ENCODE data around the gene ACVR1B. TPM values are rescaled to one million over a fixed set of nuclear protein-coding genes. Genes with fewer than 3 reads are reported as not detected.

ACVR1B gene
- total RNA-seq, 4 donors from 2014 or later: 14.8 to 16.3 (median 15.4) TPM

DNA sequence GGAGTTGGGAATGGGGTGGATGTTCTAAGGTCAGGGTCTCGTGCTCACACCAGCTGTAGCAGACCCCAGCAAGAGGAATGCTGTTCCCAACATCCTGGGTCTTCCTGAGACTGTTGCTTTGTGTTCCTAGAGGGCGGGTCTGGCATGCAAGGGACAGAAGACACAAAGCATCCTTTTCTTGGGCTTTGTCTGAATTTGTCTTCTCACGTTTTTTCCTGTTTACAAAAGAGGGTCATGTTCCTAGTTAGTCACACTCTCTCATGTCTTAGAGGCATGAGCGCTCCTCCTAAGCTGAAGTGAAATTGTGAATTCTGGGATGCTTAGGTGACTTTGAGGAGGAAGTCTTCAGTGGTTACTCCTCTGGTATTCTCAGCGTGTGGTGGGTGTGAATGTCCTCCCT is 45.6 kb downstream of the ACVR1B start:
- TF ChIP-seq, protein P1, sequence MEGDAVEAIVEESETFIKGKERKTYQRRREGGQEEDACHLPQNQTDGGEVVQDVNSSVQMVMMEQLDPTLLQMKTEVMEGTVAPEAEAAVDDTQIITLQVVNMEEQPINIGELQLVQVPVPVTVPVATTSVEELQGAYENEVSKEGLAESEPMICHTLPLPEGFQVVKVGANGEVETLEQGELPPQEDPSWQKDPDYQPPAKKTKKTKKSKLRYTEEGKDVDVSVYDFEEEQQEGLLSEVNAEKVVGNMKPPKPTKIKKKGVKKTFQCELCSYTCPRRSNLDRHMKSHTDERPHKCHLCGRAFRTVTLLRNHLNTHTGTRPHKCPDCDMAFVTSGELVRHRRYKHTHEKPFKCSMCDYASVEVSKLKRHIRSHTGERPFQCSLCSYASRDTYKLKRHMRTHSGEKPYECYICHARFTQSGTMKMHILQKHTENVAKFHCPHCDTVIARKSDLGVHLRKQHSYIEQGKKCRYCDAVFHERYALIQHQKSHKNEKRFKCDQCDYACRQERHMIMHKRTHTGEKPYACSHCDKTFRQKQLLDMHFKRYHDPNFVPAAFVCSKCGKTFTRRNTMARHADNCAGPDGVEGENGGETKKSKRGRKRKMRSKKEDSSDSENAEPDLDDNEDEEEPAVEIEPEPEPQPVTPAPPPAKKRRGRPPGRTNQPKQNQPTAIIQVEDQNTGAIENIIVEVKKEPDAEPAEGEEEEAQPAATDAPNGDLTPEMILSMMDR (IDR thresholded peaks at IDR 0.05; ENCODE audit: low read depth): no peak

DNA sequence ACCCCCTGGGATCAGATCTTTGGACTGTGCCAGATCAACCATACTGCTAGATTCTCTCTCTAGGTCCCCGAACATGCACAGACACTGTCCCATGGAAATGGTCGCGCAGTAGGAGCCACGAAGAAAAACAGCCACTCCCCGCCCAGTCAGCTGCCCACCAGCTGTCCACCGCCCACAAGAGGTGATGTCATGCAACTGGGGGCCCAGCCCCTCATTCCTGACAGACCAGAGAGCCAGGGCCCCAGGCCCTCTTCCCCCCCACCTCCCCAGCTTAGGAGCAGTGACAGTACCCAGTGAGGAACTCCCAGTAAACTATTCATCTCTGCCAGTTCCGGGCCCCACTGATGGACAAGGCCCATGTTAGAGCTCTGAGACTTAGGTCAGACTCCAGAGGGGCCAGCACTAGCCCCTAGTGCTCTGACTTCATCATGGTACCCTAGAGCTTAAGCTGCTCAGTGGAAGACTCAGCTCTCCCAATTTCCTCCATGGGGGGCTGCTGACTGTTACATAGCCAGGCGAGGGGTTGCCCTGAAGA is 51.6 kb downstream of the ACVR1B start:
- TF ChIP-seq, protein P1 (IDR thresholded peaks at IDR 0.05; ENCODE audit: low read depth): no peak

DNA sequence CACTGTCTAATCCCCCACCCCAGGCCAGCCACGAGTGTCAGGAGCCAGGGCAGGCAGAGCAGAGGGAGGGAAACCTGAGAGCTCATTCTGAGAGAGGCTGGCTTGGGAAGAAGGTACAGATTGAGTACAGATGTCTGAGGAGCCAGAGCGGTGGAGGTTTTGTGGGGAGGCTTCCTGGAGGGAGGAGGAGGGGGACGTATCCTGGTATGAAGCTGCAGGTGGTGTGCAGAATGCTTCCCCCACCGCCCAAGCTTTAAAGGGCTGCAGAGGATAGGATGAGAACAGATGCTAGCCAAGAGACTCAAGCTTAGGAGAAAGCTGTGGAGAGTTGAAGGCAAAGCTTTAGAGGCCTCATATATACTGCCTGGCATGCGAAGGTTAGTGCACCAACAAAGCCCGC is 52.1 kb downstream of the ACVR1B start:
- TF ChIP-seq, protein P1 (IDR thresholded peaks at IDR 0.05; ENCODE audit: low read depth): no peak

DNA sequence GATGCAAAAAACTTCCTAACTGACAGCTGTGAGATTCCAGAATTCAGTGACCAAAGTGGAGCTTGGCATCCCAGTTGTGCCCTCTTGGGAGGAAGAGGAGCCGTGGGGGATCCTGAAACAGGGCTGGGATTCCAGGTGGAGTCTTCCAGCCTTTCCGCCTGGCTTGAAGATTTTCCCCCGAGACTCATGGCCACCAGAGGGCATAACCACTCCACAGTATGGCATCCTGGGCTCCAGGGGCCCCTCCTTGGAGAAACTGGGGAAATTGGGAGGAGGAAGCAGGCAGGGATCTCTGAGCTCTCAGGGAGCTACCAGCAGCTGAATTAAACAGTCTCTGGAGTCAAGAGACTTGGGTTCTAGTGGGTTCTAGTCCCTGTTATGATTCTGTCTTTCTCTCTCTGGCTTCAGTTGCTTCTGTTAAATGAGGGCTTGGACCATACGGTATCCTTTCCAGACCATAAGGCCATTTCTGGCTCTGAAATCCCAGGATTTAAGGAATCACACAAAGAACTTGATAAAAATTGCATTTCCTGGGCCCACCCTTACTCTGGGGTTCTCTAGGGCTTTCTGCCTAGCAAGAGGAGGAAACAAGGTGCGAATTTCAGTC is 52.6 kb downstream of the ACVR1B start:
- TF ChIP-seq, protein P1 (IDR thresholded peaks at IDR 0.05; ENCODE audit: low read depth): no peak

DNA sequence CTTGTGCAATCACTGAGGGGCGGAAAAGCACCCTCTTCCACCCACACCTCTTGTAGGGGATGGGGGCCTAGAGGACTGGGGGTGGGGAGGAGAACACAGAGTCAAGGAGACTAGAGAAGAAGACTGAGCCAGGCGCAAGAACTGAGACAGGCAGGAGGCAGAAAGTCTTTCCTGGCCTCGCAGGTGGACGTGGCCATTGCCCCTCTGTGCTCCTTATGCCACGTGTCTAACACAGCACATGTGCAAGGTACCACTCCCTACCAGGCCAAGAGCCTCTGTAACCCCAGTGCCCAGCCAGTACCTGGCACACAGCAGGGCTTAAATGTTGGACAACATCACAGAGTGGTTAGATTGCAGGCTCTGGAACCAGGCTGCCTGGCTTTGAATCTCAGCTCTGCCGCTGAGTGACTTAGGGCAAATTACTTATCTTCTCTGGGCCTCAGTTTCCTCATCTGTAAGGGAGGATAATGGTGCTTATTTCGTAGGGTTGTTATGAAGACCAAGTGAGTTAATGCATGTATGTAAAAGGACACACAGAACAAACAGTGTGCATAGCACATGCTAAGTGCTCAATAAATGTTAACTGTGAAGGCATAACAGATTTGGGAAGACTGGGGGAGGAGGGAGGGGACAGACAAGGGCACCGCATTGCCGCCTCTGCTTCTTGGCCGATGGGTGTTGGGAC is 53.9 kb downstream of the ACVR1B start:
- TF ChIP-seq, protein P1 (IDR thresholded peaks at IDR 0.05; ENCODE audit: low read depth): no peak

DNA sequence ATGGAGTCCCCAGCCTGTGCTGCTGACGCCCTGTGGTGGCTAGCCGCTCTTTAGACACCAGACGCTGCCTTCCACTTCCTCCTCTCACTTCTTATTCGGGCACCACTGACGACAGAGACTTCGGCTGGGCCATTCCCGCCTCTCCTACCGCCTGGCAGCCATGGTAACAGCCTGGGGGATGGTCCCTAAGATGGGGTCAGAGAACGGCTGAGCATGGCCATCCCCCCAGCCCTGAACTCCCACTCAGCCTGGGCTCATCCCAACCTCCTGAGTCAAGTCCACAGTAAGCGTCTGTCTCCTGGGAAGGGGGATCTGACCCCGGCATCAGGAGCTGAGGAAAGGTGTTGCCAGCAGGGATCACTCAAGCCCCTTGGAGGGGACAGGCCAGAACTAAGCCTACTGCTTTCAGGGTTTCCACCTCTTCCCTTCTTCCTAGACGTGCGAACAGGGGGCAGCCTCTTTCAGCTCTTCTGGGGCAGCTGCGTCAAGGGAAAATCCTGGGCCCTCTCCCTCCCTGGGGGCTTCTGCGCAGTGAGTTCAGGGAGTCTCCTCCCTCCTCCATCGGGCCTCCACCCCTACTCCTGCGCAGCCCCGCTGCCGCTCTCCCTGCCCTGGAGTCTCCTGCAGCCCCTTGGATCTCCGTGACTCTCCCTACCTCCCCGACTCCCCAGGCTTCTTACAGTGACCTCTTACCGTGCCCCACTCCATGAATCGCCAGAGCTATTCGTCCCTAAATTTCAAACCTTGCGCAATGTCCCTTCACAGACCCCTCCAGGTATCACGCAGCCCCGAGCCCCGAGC is 54.6 kb downstream of the ACVR1B start:
- TF ChIP-seq, protein P1 (IDR thresholded peaks at IDR 0.05; ENCODE audit: low read depth): no peak

DNA sequence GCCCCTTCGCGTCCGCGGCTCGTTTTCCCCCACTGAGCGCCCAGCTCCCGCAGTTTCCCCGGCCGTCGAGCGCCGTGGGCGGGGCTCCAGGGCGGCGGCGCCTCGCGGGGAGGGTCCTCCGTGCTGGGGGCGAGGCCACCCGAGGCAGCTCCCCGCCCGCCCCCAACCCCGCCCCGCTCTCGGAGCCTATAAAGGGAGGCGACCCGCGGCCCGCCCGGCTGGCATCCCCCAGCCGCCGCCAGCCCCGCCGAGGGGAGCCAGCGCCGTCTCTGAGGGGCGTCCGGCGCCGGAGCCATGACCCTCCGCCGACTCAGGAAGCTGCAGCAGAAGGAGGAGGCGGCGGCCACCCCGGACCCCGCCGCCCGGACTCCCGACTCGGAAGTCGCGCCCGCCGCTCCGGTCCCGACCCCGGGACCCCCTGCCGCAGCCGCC is 55.2 kb downstream of the ACVR1B start, which contains the start of gene TAMALIN:
Gene TAMALIN (plus strand): TSS at position 221 of the 432 bp plus-strand sequence. CDS start 74 bp downstream, at position 295.
- TF ChIP-seq, protein P1 (IDR thresholded peaks at IDR 0.05; ENCODE audit: low read depth): no peak
